ENCODE data around the gene TOP3B.

- TF ChIP-seq CTCF (IDR thresholded peaks at IDR 0.05; ENCODE audit: low read depth, low read length, missing input control) (no peak), FOXA1 (IDR thresholded peaks at IDR 0.05) (no peak), REST (IDR thresholded peaks at IDR 0.05) (no peak)
Measured at GRCh38 chr22:22025320-22026156, 43.0 kb upstream of the TOP3B start.

Data from liver (tissue), 2 donors.